SK-N-MC (cell line): ENCODE data around the gene CXCL13.
"Not testable (repeated sequence)": the region's sequence is repeated elsewhere in the genome, so short reads cannot be mapped to it uniquely, and the experiment has no call there.

Experiments used
- DNase-seq: peaks from one replicate; pipeline ENCODE4 v3.0.0-alpha.2; 2011; ENCODE audit warnings: low read depth, low spot score
- H3K27ac ChIP-seq: fragments of 200-600 bp; sonication (generic); 2 replicates; pipeline ENCODE4 v1.5.1; 2016; ENCODE audit warnings: mixed run types
- H3K36me3 ChIP-seq: fragments of 200-600 bp; sonication (generic); 2 replicates; pipeline ENCODE4 v1.6.1; 2017; ENCODE audit warnings: antibody characterized with exemption, low read length, mixed read lengths; ENCODE audit not compliant: insufficient read depth
- H3K4me3 ChIP-seq: fragments of 200-600 bp; sonication (generic); 2 replicates; pipeline ENCODE4 v1.5.1; 2016
- H3K9ac ChIP-seq: fragments of 200-600 bp; sonication (generic); 2 replicates; pipeline ENCODE4 v1.8.0; 2017; ENCODE audit warnings: mixed run types, mixed read lengths; ENCODE audit not compliant: insufficient read length
- H3K9me3 ChIP-seq: fragments of 200-600 bp; sonication (generic); 2 replicates; pipeline ENCODE4 v1.6.1; 2017; ENCODE audit warnings: low read depth, mild to moderate bottlenecking, antibody characterized with exemption, low read length, moderate library complexity, mixed read lengths
- EZH2 ChIP-seq: fragments of 200-600 bp; sonication (generic); IDR thresholded peaks from one replicate; pipeline ENCODE4 v1.6.1; 2017; ENCODE audit warnings: antibody characterized with exemption
- FOXP2 ChIP-seq: optimal IDR thresholded peaks from 2 replicates; pipeline ENCODE3; 2011; ENCODE audit warnings: mild to moderate bottlenecking, moderate library complexity; ENCODE audit not compliant: insufficient read depth; ENCODE audit errors: extremely low read length, control extremely low read depth
- POLR2AphosphoS5 ChIP-seq: IDR thresholded peaks from 2 replicates; pipeline ENCODE4 v1.6.1; 2012; ENCODE audit warnings: mild to moderate bottlenecking, low read depth, low read length, borderline replicate concordance

The CXCL13 gene

DNA sequence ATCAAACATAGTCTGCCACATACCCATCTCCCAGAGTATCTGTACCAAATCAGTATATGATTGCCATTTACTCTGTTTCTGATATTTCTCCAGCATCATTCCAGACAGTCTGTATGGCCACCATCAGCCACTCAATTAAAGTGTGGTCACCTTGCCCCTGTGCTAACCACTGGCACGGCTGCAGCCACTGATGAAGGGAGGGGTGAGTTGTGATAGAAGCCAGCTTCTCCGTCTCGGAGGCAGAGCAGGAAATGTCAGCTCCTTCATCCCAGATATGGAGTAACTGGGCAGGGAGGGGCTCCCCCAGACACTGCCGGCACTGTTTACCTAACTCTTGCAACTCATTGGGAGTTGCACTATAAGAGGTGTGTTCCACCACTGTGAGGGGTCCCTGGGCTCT lies 30.3 kb downstream of the CXCL13 start:
- no peak overlapping the region for H3K27ac ChIP-seq
- H3K4me3 ChIP-seq = no peak overlapping the region
- no peak for DNase-seq
- no peaks in the 10 kb centered on the region for H3K36me3 ChIP-seq
- H3K9ac ChIP-seq = no peak overlapping the region
- TF ChIP-seq FOXP2 = no peak
- TF ChIP-seq EZH2 = no peak
- TF ChIP-seq POLR2AphosphoS5 = no peak
- H3K9me3 ChIP-seq = no peaks in the 10 kb centered on the region

DNA sequence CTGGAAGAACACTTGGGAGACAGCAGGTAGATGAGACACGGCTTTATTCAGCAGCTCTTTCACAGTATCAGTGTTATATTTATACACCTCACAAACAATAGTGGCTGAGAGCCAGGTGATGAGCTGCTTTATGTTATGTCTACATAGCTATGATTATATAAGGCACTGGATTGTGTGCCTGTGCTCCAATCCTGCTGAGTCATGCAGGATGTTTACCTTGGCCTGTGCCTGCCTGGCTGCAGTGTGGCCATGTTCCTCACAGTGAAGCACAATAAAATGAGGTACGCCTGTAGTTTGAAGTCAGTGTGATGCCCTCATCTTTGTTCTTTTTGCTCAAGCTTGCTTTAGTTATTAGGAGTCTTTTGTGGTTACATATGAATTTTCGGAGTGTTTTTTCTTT lies 31.3 kb downstream of the CXCL13 start:
- Histone ChIP-seq H3K27ac (no peak overlapping the region), H3K9ac (no peak overlapping the region), H3K9me3 (no peaks in the 10 kb centered on the region), H3K4me3 (no peak overlapping the region), H3K36me3 (no peaks in the 10 kb centered on the region)
- no peak for DNase-seq
- TF ChIP-seq EZH2 (no peak), POLR2AphosphoS5 (no peak), FOXP2 (no peak)

DNA sequence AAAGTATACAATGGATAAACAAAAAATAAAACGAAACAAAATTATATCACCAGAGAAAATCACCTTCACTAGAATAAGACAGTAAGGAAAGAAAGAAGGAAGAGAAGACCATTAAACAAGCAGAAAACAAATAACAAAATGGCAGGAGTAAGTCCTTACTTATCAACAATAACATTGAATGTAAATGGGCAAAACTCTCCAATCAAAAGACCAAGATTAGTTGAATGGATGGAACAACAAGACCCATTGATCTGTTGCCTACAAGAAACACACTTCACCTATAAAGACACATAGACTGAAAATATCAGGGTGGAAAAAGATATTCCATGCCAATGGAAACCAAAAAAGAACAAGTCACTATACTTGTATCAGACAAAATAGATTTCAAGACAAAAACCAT lies 38.4 kb downstream of the CXCL13 start:
- not testable (repeated sequence) for H3K4me3 ChIP-seq, H3K9ac ChIP-seq, H3K27ac ChIP-seq, H3K36me3 ChIP-seq, DNase-seq, H3K9me3 ChIP-seq

DNA sequence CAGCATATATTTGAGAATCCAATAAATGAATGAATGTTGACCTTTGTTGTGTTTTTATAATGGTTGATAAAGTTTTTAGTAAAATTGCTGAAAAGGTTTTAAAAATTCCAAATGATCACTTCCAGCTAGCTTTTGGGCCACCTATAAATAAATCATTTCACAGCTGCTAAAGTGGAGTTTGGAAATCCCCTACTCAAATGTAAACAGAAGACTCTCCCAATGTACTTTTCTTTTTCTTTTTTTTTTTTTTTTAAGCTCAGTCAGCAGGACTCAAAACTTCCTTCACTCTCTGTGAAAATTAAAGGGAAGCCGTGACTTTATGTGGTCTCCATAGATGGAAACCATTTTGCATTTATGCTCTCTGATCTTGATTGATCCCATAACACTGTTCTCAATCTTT lies 45.2 kb downstream of the CXCL13 start:
- no peak overlapping the region for H3K9ac ChIP-seq
- H3K4me3 ChIP-seq = no peak overlapping the region
- no peaks in the 10 kb centered on the region for H3K9me3 ChIP-seq
- no peak for DNase-seq
- H3K27ac ChIP-seq = no peak overlapping the region
- TF ChIP-seq POLR2AphosphoS5 = no peak
- TF ChIP-seq FOXP2 = no peak
- no peak for TF ChIP-seq EZH2
- H3K36me3 ChIP-seq = no peaks in the 10 kb centered on the region

DNA sequence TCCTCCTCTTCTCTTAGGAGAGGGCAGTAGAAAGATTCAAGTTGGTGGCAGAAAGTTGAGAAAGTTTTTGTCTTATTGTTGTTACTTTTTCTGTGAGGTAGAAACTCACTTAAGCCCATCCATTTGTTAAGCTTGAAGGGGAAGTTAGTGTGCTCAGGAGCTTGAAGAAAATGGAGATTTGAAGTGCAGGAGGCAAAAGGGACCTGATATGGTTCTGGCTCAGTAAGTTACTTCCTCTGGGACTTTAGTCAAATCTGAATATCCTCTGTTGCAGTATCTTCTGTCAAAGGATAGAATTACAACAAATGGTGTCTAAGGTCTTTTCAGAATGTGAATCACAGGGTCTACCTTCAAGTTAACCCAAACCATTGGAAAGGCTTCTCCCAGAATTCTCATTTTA lies 46.2 kb downstream of the CXCL13 start:
- Histone ChIP-seq H3K4me3 (no peak overlapping the region), H3K27ac (no peak overlapping the region), H3K9me3 (no peaks in the 10 kb centered on the region), H3K9ac (no peak overlapping the region), H3K36me3 (no peaks in the 10 kb centered on the region)
- no peak for DNase-seq
- TF ChIP-seq EZH2 (no peak), FOXP2 (no peak), POLR2AphosphoS5 (no peak)

DNA sequence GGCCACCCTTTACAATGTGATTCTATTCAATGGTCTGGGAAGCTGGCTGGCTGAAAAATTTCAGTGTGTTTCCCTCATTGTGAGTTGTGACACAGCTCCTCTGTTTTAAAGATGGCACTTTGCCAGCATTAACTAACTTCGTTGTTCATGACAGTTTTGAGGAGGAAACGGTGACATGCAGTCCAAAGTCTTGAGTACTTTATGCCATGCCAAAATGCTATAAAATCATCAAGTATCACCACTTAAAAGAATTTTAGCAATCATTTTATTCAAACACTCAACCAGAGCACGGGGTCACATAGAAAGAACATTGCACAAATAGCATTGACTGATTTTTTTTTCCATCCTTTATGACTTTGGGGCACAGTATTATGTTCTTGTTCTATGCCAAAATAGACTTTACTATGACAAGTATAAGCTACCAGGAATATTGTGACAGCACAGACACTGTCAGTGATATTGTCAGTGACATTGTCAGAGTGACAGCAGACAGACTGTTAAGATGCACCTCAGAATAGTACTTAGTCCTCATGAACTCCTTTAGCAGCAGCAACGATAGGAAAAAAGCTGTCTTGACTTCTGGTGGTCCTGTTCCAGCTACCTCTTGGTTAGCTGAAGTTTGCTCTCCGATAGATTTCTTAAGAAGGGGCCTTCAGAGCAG lies 46.7 kb downstream of the CXCL13 start:
- TF ChIP-seq FOXP2 = no peak
- TF ChIP-seq POLR2AphosphoS5 = no peak
- no peak for TF ChIP-seq EZH2
- DNase-seq = no peak
- Histone ChIP-seq H3K4me3 (no peak overlapping the region), H3K9me3 (no peaks in the 10 kb centered on the region), H3K36me3 (no peaks in the 10 kb centered on the region), H3K27ac (no peak overlapping the region), H3K9ac (no peak overlapping the region)

DNA sequence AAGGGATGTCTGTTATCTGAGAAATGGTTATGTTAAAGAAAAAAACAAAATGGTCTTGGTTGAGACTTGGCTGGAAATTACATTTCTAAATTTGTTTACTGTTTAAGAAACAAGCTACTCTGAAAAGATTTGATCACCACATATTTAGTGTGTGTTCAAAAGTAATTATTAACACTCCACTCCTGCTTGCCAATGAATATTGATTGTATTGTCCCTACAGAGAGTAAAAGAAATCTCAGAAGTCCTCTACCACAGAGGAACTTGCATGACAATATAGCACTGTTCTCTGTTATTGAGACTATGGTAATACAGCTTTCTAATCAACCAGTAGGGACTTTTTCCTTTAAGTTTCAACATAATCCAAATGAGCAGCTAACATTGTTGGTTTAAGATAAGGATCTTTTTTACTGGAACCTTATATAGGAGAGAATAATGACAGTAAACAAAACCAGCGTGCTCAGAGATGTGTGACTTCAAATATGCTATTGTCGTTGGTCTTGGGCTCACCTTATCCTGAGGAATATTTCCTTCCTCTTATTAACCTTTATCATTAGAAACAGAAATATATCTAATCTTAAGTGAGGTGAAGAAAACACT lies 47.6 kb downstream of the CXCL13 start:
- Histone ChIP-seq H3K9me3 (no peaks in the 10 kb centered on the region), H3K4me3 (no peak overlapping the region), H3K9ac (no peak overlapping the region), H3K27ac (no peak overlapping the region), H3K36me3 (no peaks in the 10 kb centered on the region)
- DNase-seq = no peak
- no peak for TF ChIP-seq POLR2AphosphoS5

DNA sequence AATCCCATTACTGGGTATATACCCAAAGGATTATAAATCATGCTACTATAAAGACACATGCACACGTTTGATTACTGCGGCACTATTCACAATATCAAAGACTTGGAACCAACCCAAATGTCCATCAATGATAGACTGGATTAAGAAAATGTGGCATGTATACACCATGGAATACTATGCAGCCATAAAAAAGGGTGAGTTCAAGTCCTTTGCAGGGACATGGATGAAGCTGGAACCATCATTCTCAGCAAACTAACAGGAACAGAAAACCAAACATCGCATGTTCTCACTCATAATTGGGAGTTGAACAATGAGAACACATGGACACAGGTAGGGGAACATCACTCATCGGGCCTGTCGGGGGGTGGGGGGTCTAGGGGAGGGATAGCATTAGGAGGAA lies 54.7 kb downstream of the CXCL13 start:
- not testable (repeated sequence) for H3K9ac ChIP-seq, H3K27ac ChIP-seq, H3K4me3 ChIP-seq, DNase-seq, H3K9me3 ChIP-seq, H3K36me3 ChIP-seq
